ENCODE measurements around the gene MAPK8IP3.

MAPK8IP3 gene

DNA sequence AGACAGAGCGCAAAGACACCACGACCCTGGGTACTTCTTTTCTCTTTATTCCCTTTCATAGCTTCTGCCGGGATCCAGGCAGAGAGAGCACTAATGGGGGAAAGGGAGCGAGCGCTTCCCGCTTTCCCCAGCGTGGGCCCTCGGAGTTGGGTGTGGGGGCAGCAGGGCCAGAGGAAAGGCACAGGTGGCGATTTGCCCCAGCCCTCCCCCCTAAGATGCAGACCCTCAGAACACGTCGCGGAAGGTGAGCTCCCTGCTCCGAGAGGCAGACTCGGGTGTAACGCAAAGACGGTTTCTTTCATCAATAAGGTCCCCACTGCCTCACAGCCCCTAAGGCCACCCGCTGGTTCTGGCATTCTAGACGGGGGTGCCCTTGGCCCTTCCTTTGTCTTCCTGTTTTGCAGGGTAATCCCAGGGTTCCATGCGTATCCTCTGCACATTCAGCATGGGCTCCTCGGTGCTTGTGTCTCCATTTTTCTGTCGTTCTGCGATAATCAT is 65.9 kb downstream of the MAPK8IP3 start:
- H3K4me3 ChIP-seq (ENCODE audit: low read depth, low read length), result peak overlapping the region; percentile 59
- in situ Hi-C loops (cut with HindIII; ENCODE audit: low sequenced_read_pairs), result no loop called here
- no peak for DNase-seq (ENCODE audit: low read depth)
- TF ChIP-seq, protein P1, sequence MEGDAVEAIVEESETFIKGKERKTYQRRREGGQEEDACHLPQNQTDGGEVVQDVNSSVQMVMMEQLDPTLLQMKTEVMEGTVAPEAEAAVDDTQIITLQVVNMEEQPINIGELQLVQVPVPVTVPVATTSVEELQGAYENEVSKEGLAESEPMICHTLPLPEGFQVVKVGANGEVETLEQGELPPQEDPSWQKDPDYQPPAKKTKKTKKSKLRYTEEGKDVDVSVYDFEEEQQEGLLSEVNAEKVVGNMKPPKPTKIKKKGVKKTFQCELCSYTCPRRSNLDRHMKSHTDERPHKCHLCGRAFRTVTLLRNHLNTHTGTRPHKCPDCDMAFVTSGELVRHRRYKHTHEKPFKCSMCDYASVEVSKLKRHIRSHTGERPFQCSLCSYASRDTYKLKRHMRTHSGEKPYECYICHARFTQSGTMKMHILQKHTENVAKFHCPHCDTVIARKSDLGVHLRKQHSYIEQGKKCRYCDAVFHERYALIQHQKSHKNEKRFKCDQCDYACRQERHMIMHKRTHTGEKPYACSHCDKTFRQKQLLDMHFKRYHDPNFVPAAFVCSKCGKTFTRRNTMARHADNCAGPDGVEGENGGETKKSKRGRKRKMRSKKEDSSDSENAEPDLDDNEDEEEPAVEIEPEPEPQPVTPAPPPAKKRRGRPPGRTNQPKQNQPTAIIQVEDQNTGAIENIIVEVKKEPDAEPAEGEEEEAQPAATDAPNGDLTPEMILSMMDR (IDR thresholded peaks at IDR 0.05; ENCODE audit: low read depth, low read length, missing control alignments), result no peak

DNA sequence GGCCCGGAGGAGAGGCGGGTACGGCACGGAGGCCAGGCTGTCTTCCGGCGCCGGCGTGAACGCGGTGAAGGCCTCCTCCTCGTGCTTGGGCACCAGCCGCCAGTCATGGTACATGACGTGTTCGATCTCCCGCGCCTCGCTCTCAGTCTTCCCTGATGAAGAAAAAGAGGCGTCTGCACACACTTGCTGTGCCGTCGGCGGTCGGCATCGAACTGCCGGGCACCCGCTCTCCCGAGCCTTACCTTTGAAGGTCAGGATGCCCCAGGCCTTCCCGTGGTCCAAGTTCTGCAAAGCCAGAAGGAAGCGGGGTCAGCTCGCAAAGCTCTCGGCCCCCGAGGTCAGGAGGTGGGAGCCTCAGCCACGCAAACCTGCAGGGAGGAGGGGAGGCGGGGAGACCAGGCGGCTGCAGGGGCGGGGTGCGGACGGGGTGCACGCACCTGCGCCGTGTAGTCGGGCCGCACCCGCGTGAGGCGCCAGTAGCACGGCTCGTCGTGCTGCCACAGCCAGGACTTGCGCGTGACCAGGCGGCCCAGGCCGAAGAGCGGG is 66.4 kb downstream of the MAPK8IP3 start, which contains the start of gene EME2:
EME2 (plus strand) TSS at position 449 of the 546 bp plus-strand sequence. CDS start 418 bp downstream, outside the sequence.
- H3K4me3 ChIP-seq (ENCODE audit: low read depth, low read length), result peak within 1 kb of the TSS; percentile 59
- no peak for DNase-seq (ENCODE audit: low read depth)
- TF ChIP-seq, protein P1 (IDR thresholded peaks at IDR 0.05; ENCODE audit: low read depth, low read length, missing control alignments), result no peak
- in situ Hi-C loops (cut with HindIII; ENCODE audit: low sequenced_read_pairs), result no loop called here

DNA sequence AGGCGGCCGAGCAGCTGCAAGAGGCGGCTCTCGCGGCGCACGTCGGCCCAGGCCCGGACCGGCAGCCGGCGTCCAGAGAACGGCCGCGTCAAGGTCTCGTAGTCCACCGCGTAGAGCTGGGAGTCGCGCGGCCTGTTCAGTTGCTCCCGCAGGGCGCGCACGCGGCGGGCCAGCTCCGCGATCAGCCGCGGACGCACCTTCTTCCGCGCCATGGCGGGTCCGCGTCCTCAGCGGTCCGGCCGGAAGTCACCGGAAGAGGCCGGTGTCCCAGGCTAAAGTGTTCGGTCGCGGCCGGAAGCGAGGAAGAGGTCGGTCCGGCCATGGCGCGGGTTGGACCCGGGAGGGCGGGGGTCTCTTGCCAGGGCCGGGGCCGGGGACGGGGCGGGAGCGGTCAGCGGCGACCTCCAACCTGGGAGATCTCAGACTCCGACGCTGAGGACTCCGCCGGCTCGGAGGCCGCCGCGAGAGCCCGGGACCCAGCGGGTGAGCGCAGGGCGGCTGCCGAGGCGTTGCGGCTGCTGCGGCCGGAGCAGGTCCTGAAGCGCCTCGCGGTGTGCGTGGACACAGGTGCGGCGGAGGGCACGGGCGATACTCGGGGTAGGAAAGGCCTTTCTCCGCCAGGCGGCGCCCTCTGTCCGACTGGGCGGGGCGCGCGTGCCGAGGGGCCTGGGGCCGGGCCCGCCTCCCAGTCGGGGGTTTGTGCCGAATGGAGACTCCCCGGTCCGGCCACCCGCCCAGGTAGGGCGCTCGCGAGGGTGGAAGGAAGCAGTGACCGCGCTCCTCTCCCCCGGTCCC is 67.1 kb downstream of the MAPK8IP3 start, which contains the start of gene MRPS34:
MRPS34 (minus strand) TSS at position 227 of the 795 bp plus-strand sequence; CDS start at position 212, 15 bp downstream.
- TF ChIP-seq, protein P1 (IDR thresholded peaks at IDR 0.05; ENCODE audit: low read depth, low read length, missing control alignments), result peak; percentile 69
- peak within 1 kb of the TSS; percentile 59 for H3K4me3 ChIP-seq (ENCODE audit: low read depth, low read length)
- in situ Hi-C loops (cut with HindIII; ENCODE audit: low sequenced_read_pairs), result no loop called here
- peak; percentile 61 for DNase-seq (ENCODE audit: low read depth)

DNA sequence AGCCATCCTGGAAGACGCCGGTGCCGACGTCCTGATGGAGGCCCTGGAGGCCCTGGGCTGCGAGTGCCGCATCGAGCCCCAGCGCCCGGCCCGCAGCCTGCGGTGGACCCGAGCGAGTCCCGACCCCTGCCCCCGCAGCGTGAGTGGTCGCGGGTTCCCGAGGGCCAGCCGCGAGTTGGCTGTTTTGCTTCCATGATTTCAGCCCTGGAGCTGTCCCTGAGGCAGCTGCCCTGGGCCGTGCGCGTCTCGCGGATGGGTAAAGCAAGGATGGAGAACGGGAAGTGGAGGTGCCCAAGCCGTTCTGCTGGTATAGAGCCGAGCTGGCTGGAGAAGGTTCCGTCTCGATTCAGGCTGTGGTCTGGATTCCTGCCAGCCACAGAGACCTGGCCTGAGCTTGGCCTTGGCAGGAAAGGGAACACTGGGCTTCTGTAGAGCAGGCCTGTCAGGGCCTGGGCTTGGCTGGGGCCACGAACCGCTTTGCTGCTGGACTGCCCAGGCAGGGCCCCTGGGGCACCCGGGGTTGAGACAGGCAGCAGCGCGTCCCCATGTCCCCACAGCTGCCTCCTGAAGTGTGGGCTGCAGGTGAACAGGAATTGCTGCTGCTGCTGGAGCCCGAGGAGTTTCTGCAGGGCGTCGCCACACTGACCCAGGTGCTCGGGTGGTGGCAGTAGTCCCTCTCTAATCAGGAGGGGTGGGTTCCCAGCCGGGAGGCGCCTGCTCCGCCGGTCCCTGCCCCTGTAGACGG is 67.9 kb downstream of the MAPK8IP3 start:
- TF ChIP-seq, protein P1 (IDR thresholded peaks at IDR 0.05; ENCODE audit: low read depth, low read length, missing control alignments), result no peak
- in situ Hi-C loops (cut with HindIII; ENCODE audit: low sequenced_read_pairs), result no loop called here
- peak overlapping the region; percentile 59 for H3K4me3 ChIP-seq (ENCODE audit: low read depth, low read length)
- DNase-seq (ENCODE audit: low read depth), result no peak

DNA sequence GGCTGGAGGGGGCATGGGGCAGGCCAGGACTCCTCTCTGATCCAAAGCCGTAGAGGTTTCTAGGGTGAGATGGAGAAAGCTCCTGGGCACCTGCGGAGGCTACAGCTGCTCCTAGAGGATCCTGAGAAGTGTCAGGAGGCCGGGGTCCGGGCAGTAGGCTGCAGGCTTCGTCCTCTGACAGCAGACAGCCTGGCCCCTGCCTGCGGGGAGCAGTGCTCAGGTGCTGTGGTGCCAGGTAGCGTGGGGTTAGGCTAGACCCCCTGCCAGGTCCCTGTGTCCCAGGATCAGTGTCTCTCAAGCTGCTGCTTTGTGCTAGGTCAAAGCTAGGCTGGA is 68.4 kb downstream of the MAPK8IP3 start:
- no peak for DNase-seq (ENCODE audit: low read depth)
- H3K4me3 ChIP-seq (ENCODE audit: low read depth, low read length), result peak overlapping the region; percentile 59
- in situ Hi-C loops (cut with HindIII; ENCODE audit: low sequenced_read_pairs), result no loop called here
- TF ChIP-seq, protein P1 (IDR thresholded peaks at IDR 0.05; ENCODE audit: low read depth, low read length, missing control alignments), result no peak
